Neural progenitor cell (in vitro differentiated cells): ENCODE measurements around the gene NRTN. TPM values are rescaled to one million over a fixed set of nuclear protein-coding genes. Genes with fewer than 3 reads are reported as not detected.

Source experiments
- DNase-seq: peaks from one replicate; pipeline ENCODE4 v3.0.0-alpha.2; 2016; ENCODE audit warnings: low spot score
- H2AFZ ChIP-seq: fragments of 200-600 bp; sonication (generic); replicated peaks from 2 replicates; pipeline ENCODE4 v1.6.1; 2016; ENCODE audit warnings: antibody characterized with exemption
- H3F3A ChIP-seq: fragments of 200-600 bp; sonication (generic); 2 replicates; pipeline ENCODE4 v1.6.1; 2016; ENCODE audit warnings: antibody characterized with exemption, low read depth
- H3K27ac ChIP-seq: fragments of 200-600 bp; sonication (generic); 2 replicates; pipeline ENCODE4 v1.5.1; 2016; ENCODE audit warnings: mild to moderate bottlenecking
- H3K27me3 ChIP-seq: fragments of 200-600 bp; sonication (generic); 2 replicates; pipeline ENCODE4 v1.6.1; 2016; ENCODE audit warnings: mild to moderate bottlenecking, moderate library complexity
- H3K36me3 ChIP-seq: fragments of 200-600 bp; sonication (generic); 2 replicates; pipeline ENCODE4 v1.5.1; 2016
- H3K4me1 ChIP-seq: fragments of 200-600 bp; sonication (generic); 2 replicates; pipeline ENCODE4 v1.6.1; 2016; ENCODE audit warnings: mixed run types
- H3K4me2 ChIP-seq: fragments of 200-600 bp; sonication (generic); 2 replicates; pipeline ENCODE4 v1.6.1; 2016
- H3K4me3 ChIP-seq: fragments of 200-600 bp; sonication (generic); 2 replicates; pipeline ENCODE4 v1.5.1; 2016
- H3K79me2 ChIP-seq: fragments of 200-600 bp; sonication (generic); 2 replicates; pipeline ENCODE4 v1.6.1; 2016; ENCODE audit warnings: low read depth
- H3K9ac ChIP-seq: fragments of 200-600 bp; sonication (generic); 2 replicates; pipeline ENCODE4 v1.6.1; 2016
- H3K9me3 ChIP-seq: fragments of 200-600 bp; sonication (generic); 2 replicates; pipeline ENCODE4 v1.5.1; 2016; ENCODE audit warnings: low read depth
- H4K20me1 ChIP-seq: fragments of 200-600 bp; sonication (generic); 2 replicates; pipeline ENCODE4 v1.6.1; 2016; ENCODE audit warnings: low read depth
- H3K27ac Mint-ChIP-seq: 3 replicates; pipeline ENCODE4 v1.8.0; 2021; ENCODE audit warnings: mixed read lengths
- H3K27me3 Mint-ChIP-seq: 2 replicates; pipeline ENCODE4 v1.8.0; 2022; ENCODE audit warnings: low read depth, mild to moderate bottlenecking, inconsistent platforms, moderate library complexity, mixed read lengths; ENCODE audit not compliant: insufficient read depth
- H3K36me3 Mint-ChIP-seq: 3 replicates; pipeline ENCODE4 v1.8.0; 2021; ENCODE audit warnings: mixed read lengths
- H3K4me1 Mint-ChIP-seq: 3 replicates; pipeline ENCODE4 v1.8.0; 2021; ENCODE audit warnings: mixed read lengths
- H3K4me3 Mint-ChIP-seq: 3 replicates; pipeline ENCODE4 v1.8.0; 2021; ENCODE audit warnings: mild to moderate bottlenecking, moderate library complexity, mixed read lengths
- H3K9me3 Mint-ChIP-seq: 3 replicates; pipeline ENCODE4 v1.8.0; 2020; ENCODE audit warnings: mixed read lengths
- CTCF ChIP-seq: fragments of 200-600 bp; sonication (generic); IDR thresholded peaks from 2 replicates; pipeline ENCODE4 v1.5.1; 2017; ENCODE audit warnings: antibody characterized with exemption, mild to moderate bottlenecking
- EZH2 ChIP-seq: fragments of 200-600 bp; sonication (generic); IDR thresholded peaks from 2 replicates; pipeline ENCODE4 v1.6.1; 2017; ENCODE audit warnings: antibody characterized with exemption, mild to moderate bottlenecking, moderate library complexity
- EZH2phosphoT487 ChIP-seq: fragments of 200-600 bp; sonication (generic); IDR thresholded peaks from 2 replicates; pipeline ENCODE4 v1.6.1; 2017; ENCODE audit warnings: antibody characterized with exemption
- total RNA-seq: library from RNA; depleted of rRNA; stranded (reverse); fragments of >200 nt; gene quantifications from 2 replicates; pipeline ENCODE4 v1.2.3, GENCODE V29; 2015; ENCODE audit warnings: low replicate concordance

NRTN gene
- total RNA-seq, 1 donor from 2014 or later, result 2.4 TPM

GRCh38 chr19:5786593-5787408 is 18.1 kb upstream of the NRTN start:
- H3F3A ChIP-seq, result peaks cover 10% of the 10 kb centered on the region
- no peaks in the 10 kb centered on the region for H3K9me3 Mint-ChIP-seq
- H3K27me3 ChIP-seq, result no peaks in the 10 kb centered on the region
- TF ChIP-seq CTCF (no peak), EZH2 (no peak), EZH2phosphoT487 (no peak)
- no peaks in the 10 kb centered on the region for H3K36me3 ChIP-seq
- H3K9ac ChIP-seq, result no peak overlapping the region
- H3K4me1 Mint-ChIP-seq, result peaks cover 10% of the 10 kb centered on the region
- H4K20me1 ChIP-seq, result no peaks in the 10 kb centered on the region
- no peak overlapping the region for H3K27ac Mint-ChIP-seq
- no peaks in the 10 kb centered on the region for H3K4me1 ChIP-seq
- H3K4me3 Mint-ChIP-seq, result no peak overlapping the region
- H3K4me2 ChIP-seq, result no peak overlapping the region
- peaks cover 15% of the 10 kb centered on the region for H3K36me3 Mint-ChIP-seq
- H3K9me3 ChIP-seq, result no peaks in the 10 kb centered on the region
- H3K4me3 ChIP-seq, result no peak overlapping the region
- H3K27ac ChIP-seq, result no peak overlapping the region
- no peak for DNase-seq
- no peak overlapping the region for H2AFZ ChIP-seq
- H3K79me2 ChIP-seq, result peaks cover 2% of the 10 kb centered on the region
- H3K27me3 Mint-ChIP-seq, result peaks cover 17% of the 10 kb centered on the region

- Histone ChIP-seq H3K27me3 (no peaks in the 10 kb centered on the region), H3K79me2 (peaks cover 2% of the 10 kb centered on the region), H3K9ac (no peak overlapping the region), H3K9me3 (no peaks in the 10 kb centered on the region), H3K4me2 (no peak overlapping the region), H2AFZ (no peak overlapping the region), H3K27ac (no peak overlapping the region), H3K36me3 (no peaks in the 10 kb centered on the region), H4K20me1 (no peaks in the 10 kb centered on the region), H3K4me3 (no peak overlapping the region), H3K4me1 (no peaks in the 10 kb centered on the region), H3F3A (peaks cover 13% of the 10 kb centered on the region)
- H3K27ac Mint-ChIP-seq, result no peak overlapping the region
- peaks cover 17% of the 10 kb centered on the region for H3K27me3 Mint-ChIP-seq
- no peaks in the 10 kb centered on the region for H3K9me3 Mint-ChIP-seq
- H3K36me3 Mint-ChIP-seq, result peaks cover 15% of the 10 kb centered on the region
- H3K4me3 Mint-ChIP-seq, result no peak overlapping the region
- H3K4me1 Mint-ChIP-seq, result peaks cover 10% of the 10 kb centered on the region
- no peak for DNase-seq
- TF ChIP-seq EZH2, result no peak
- no peak for TF ChIP-seq CTCF
- TF ChIP-seq EZH2phosphoT487, result no peak
These were observed 17.3 kb upstream of the NRTN start for GRCh38 chr19:5787409-5788182.

- H4K20me1 ChIP-seq, result no peaks in the 10 kb centered on the region
- no peaks in the 10 kb centered on the region for H3K4me1 ChIP-seq
- H3K27ac ChIP-seq, result no peak overlapping the region
- no peaks in the 10 kb centered on the region for H3K9me3 ChIP-seq
- H3K27me3 ChIP-seq, result no peaks in the 10 kb centered on the region
- no peak overlapping the region for H3K4me2 ChIP-seq
- Mint-ChIP-seq H3K27me3 (peaks cover 19% of the 10 kb centered on the region), H3K4me3 (peak overlapping the region; percentile 67), H3K4me1 (peaks cover 13% of the 10 kb centered on the region), H3K9me3 (no peaks in the 10 kb centered on the region), H3K27ac (no peak overlapping the region), H3K36me3 (peaks cover 15% of the 10 kb centered on the region)
- H2AFZ ChIP-seq, result no peak overlapping the region
- H3K36me3 ChIP-seq, result no peaks in the 10 kb centered on the region
- TF ChIP-seq CTCF (no peak), EZH2 (no peak), EZH2phosphoT487 (no peak)
- peaks cover 2% of the 10 kb centered on the region for H3K79me2 ChIP-seq
- no peak overlapping the region for H3K4me3 ChIP-seq
- peaks cover 16% of the 10 kb centered on the region for H3F3A ChIP-seq
- DNase-seq, result no peak
- no peak overlapping the region for H3K9ac ChIP-seq
These were observed 16.4 kb upstream of the NRTN start for GRCh38 chr19:5788422-5788821.
